Inflammatory macrophage (primary cell): ENCODE data around the gene CYP2W1.

Experiments used
- DNase-seq, 2 donors: peaks; one replicate each; pipeline ENCODE4 v3.0.0-alpha.2; 2020 to 2022

Gene CYP2W1

GRCh38 chr7:1017586-1018333 lies 34.8 kb downstream of the CYP2W1 start:
- DNase-seq, result no peak

- DNase-seq, result no peak
Observed at GRCh38 chr7:1018334-1018695, 35.3 kb downstream of the CYP2W1 start.

- DNase-seq, result no peak
Observed at GRCh38 chr7:1019255-1019785, 36.3 kb downstream of the CYP2W1 start.

- DNase-seq, result no peak
Observed at GRCh38 chr7:1019789-1020610, 37.0 kb downstream of the CYP2W1 start.

GRCh38 chr7:1020849-1021251 lies 37.9 kb downstream of the CYP2W1 start:
- no peak for DNase-seq

- no peak for DNase-seq
Observed at GRCh38 chr7:1021366-1021765, 38.4 kb downstream of the CYP2W1 start.

GRCh38 chr7:1021931-1022330 lies 39.0 kb downstream of the CYP2W1 start:
- no peak for DNase-seq

- no peak for DNase-seq
Observed at GRCh38 chr7:1022356-1022755, 39.4 kb downstream of the CYP2W1 start.

GRCh38 chr7:1022801-1023465 lies 40.0 kb downstream of the CYP2W1 start:
- no peak for DNase-seq

GRCh38 chr7:1024331-1024841 lies 41.4 kb downstream of the CYP2W1 start:
- no peak for DNase-seq

GRCh38 chr7:1024876-1025742 lies 42.1 kb downstream of the CYP2W1 start:
- no peak for DNase-seq

- no peak for DNase-seq
Observed at GRCh38 chr7:1025743-1026581, 43.0 kb downstream of the CYP2W1 start.

- no peak for DNase-seq
Observed at GRCh38 chr7:1026721-1027161, 43.8 kb downstream of the CYP2W1 start.

GRCh38 chr7:1027242-1028043 lies 44.5 kb downstream of the CYP2W1 start:
- DNase-seq, result no peak

GRCh38 chr7:1028044-1028770 lies 45.2 kb downstream of the CYP2W1 start:
- DNase-seq, result peak; percentile 89 to 94

GRCh38 chr7:1028775-1029636 lies 46.0 kb downstream of the CYP2W1 start:
- DNase-seq, result peak; percentile 88 to 94

- peak; percentile 80 to 84 for DNase-seq
Observed at GRCh38 chr7:1029637-1030443, 46.9 kb downstream of the CYP2W1 start.
